AG09319 (cell line): Measurements from ENCODE around the gene CDK18.

Experiments used
- DNase-seq: peaks from one replicate; pipeline ENCODE4 v3.0.0-alpha.2; 2010; ENCODE audit warnings: low read depth; ENCODE audit errors: extremely low read depth
- TF ChIP-seq, protein P1 (sequence below): IDR thresholded peaks from 2 replicates; pipeline ENCODE4 v1.5.1; 2011; ENCODE audit warnings: low read depth, mild to moderate bottlenecking, inconsistent platforms, low read length, moderate library complexity

Gene CDK18

DNA sequence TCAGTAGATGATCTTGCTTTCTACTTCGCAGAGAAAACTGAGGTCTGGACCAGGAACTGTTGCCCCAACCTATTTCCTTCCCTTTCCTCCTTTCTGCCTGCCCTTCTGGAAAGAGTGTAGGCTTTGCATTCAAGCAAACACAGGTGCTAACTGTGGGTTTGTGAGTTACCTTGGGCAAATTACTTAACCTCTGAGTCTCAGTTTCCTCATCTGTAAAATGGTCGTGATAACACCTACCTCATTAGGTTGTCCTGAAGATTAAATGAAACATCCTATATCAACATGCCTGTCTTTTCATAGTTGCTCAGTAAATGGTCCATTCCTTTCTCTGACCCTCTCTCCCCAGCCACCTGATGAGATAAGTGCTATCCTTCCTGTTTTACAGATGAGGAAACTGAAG, 39.1 kb upstream of the CDK18 start:
- DNase-seq, result no peak
- TF ChIP-seq, protein P1, sequence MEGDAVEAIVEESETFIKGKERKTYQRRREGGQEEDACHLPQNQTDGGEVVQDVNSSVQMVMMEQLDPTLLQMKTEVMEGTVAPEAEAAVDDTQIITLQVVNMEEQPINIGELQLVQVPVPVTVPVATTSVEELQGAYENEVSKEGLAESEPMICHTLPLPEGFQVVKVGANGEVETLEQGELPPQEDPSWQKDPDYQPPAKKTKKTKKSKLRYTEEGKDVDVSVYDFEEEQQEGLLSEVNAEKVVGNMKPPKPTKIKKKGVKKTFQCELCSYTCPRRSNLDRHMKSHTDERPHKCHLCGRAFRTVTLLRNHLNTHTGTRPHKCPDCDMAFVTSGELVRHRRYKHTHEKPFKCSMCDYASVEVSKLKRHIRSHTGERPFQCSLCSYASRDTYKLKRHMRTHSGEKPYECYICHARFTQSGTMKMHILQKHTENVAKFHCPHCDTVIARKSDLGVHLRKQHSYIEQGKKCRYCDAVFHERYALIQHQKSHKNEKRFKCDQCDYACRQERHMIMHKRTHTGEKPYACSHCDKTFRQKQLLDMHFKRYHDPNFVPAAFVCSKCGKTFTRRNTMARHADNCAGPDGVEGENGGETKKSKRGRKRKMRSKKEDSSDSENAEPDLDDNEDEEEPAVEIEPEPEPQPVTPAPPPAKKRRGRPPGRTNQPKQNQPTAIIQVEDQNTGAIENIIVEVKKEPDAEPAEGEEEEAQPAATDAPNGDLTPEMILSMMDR, result no peak

DNA sequence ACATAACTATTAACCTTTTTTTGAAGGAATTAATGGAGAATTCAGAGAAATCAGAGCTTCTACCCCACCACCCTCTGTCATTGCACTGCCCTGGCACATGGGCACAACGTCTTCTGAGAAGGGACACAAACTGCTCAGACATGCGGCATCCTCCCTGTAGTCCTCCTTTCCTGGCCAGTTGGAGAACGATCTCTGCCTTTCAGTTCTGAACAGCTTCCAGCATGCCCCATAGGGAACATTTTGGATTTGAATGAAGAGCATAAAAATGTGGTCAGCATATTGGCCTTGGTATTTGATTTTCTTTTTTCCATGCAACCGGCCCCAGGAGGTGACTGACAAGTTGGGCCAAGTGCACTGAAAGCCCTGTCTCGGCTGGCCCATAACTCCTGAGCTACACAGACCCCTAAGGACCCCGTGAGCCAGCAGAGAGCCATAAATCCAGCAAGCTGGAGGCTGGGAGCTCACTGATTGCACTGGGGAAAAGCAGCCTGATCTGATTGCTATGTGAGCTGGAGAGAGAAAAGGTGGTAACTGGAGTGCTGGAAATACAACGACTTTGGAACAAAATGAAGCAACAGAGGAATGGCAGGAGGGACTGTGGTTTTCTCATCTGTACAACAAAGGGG, 37.8 kb upstream of the CDK18 start:
- DNase-seq, result no peak

DNA sequence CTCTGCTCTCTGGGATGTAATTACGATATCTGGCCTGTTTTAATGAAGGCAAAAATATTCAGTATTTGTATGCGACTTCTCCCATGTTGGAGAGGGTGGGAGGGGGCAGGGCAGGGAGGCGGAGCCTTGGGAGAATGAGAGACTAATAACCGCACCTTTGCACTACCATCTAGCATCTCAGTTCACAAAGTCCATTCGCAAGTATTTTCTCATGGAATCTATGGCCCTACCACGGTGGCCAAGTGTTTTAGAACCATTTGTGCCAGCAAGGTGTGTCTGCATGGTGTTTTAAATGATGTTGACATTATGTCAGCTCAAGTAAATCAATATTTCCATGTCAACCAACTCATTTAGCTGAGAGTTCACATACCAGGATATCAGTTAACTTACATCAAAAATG, 34.3 kb upstream of the CDK18 start:
- TF ChIP-seq, protein P1, result no peak
- DNase-seq, result no peak

More for the DNA sequence above, 37.8 kb upstream of the CDK18 start:
- TF ChIP-seq, protein P1, result no peak

DNA sequence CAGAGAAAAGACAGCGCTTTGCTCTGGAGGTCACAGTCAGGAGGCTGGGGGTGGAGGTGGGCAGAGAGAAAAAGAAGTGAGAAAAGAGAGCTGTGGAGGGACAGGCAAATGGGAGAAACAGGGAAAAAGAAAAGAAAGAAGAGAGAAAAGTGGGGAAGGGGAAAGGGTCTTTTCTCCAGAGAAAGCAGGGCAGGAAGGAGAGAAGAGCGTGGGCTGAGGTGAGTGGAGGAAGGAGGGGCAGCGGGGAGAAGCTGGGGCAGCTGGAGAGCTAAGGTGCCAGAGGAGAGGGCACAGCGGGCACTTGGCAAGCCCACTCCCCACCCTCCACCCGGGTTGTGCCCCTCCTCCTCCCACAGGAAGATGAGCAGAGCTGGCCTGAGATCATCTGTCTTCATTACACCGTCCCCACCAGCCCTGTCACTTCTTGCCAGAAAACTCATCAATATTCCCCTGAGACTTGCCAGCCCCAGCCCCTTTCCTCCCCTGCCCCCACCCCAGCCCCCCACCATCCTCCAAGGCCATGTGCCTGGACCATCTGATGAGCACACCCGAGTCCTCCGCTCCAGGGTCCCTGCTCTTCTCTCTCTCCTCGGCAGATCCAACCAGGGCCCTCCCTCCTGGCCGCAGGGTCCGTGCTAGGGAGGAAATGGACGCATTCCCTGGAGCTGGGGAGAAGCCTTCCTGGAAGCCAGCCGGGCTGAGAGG, 31.6 kb upstream of the CDK18 start:
- no peak for DNase-seq
- TF ChIP-seq, protein P1, result no peak

DNA sequence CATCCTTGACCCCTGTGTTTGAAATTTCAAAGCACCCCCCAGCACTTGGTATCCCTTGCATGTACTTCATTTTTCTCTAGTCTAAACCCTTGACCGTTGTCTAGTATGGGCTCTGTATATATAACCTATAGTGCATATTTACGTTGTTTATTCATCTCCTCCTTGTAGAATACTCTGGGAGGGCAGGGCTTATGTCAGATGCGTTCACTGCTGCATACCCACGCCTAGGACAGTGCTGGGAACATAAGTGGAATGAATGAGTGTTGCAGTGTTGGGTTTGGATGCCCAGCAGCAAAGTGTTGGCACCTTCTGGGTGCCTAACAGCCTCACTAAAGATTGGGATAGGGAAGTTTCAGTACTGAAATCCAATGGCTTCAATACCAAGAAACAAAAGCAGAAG, 31.0 kb upstream of the CDK18 start:
- TF ChIP-seq, protein P1, result no peak
- DNase-seq, result no peak

DNA sequence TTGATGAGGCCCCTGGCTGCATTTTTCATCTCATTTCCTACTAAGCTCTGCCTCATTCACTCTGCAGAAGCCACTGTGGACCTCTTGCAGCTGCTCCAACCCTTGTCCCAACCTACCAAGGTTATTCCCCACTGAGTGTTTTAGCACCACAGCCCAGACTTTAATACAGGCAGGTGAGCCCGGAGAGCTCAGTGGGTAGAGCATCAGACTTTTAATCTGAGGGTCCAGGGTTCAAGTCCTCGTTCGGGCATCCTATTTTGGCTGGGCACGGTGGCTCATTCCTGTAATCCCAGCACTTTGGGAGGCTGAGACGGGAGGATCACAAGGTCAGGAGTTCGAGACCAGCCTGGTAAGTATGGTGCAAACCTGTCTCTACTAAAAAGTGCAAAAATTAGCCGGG, 30.5 kb upstream of the CDK18 start:
- no peak for DNase-seq
- TF ChIP-seq, protein P1, result no peak

DNA sequence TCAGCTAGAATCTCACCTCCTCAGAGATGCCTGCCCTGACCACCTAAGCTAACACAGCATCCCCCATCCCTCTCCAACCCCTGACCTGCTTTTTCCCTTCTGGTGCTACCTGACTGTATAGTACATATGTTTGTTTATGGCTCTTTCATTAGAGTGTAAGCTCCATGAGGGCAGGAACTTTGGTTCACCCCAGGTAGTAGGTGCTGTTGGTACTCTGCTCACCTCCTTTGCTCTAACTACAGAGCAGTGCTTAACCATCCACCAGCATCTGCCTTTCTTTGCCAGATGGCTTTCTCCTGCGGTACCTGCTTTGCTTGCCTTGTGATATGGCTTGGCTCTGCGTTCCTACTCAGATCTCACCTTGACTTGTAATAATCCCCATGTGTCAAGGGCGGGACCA, 29.9 kb upstream of the CDK18 start:
- TF ChIP-seq, protein P1, result no peak

More for the DNA sequence above, 29.9 kb upstream of the CDK18 start:
- DNase-seq, result no peak
